ENCODE results near the gene TCAIM.

The TCAIM gene

GRCh38 chr3:44337248-44337785, 1.2 kb upstream of the TCAIM start:
- Histone ChIP-seq H3K9me3 (ENCODE audit: control insufficient read depth, insufficient read depth, low read length) (no peaks in the 10 kb centered on the region), H3K9me2 (replicated peaks; ENCODE audit: control insufficient read depth, low read length) (no peaks in the 10 kb centered on the region), H3K4me2 (ENCODE audit: low read length) (peak overlapping the region; percentile 86), H3K79me2 (ENCODE audit: control insufficient read depth, low read length) (peaks cover 37% of the 10 kb centered on the region), H3K27ac (ENCODE audit: low read depth, low read length) (0 out of 2 replicates have a peak overlapping the region, but pooled peaks have one; percentile 63), H3K4me3 (ENCODE audit: low read length) (peak overlapping the region; percentile 97), H3K36me3 (ENCODE audit: control insufficient read depth, low read length) (peaks cover 13% of the 10 kb centered on the region), H4K20me1 (ENCODE audit: control insufficient read depth, insufficient read depth, low read depth, low read length) (no peaks in the 10 kb centered on the region), H3K27me3 (ENCODE audit: control insufficient read depth, low read length) (no peaks in the 10 kb centered on the region), H3F3A (ENCODE audit: control insufficient read depth, insufficient read depth) (peaks cover 4% of the 10 kb centered on the region; the same call in 1 of the 2 replicates), H3K4me1 (ENCODE audit: control insufficient read depth, low read length) (peaks cover 23% of the 10 kb centered on the region)
- no peak for TF ChIP-seq CTCF (IDR thresholded peaks at IDR 0.05; ENCODE audit: low read depth, low read length, poor library complexity, severe bottlenecking)
- TF ChIP-seq EZH2phosphoT487 (IDR thresholded peaks at IDR 0.05; ENCODE audit: borderline replicate concordance, low read length): no peak

GRCh38 chr3:44338828-44339127, 212 bp downstream of the TCAIM start:
- Histone ChIP-seq H3K4me2 (ENCODE audit: low read length) (peak overlapping the region; percentile 86), H3K4me1 (ENCODE audit: control insufficient read depth, low read length) (peaks cover 23% of the 10 kb centered on the region), H3K27ac (ENCODE audit: low read depth, low read length) (peak overlapping the region; percentile 63), H4K20me1 (ENCODE audit: control insufficient read depth, insufficient read depth, low read depth, low read length) (no peaks in the 10 kb centered on the region), H3K79me2 (ENCODE audit: control insufficient read depth, low read length) (peaks cover 44% of the 10 kb centered on the region), H3K4me3 (ENCODE audit: low read length) (peak overlapping the region; percentile 97), H3K27me3 (ENCODE audit: control insufficient read depth, low read length) (no peaks in the 10 kb centered on the region), H3F3A (ENCODE audit: control insufficient read depth, insufficient read depth) (peaks cover 4% of the 10 kb centered on the region; the same call in 1 of the 2 replicates), H3K9me3 (ENCODE audit: control insufficient read depth, insufficient read depth, low read length) (no peaks in the 10 kb centered on the region), H3K36me3 (ENCODE audit: control insufficient read depth, low read length) (peaks cover 16% of the 10 kb centered on the region), H3K9me2 (replicated peaks; ENCODE audit: control insufficient read depth, low read length) (no peaks in the 10 kb centered on the region)
- no peak for TF ChIP-seq CTCF (IDR thresholded peaks at IDR 0.05; ENCODE audit: low read depth, low read length, poor library complexity, severe bottlenecking)
- TF ChIP-seq EZH2phosphoT487 (IDR thresholded peaks at IDR 0.05; ENCODE audit: borderline replicate concordance, low read length): no peak

GRCh38 chr3:44339181-44340057, 853 bp downstream of the TCAIM start:
- no peaks in the 10 kb centered on the region for H4K20me1 ChIP-seq (ENCODE audit: control insufficient read depth, insufficient read depth, low read depth, low read length)
- no peaks in the 10 kb centered on the region for H3K9me2 ChIP-seq (replicated peaks; ENCODE audit: control insufficient read depth, low read length)
- H3K4me1 ChIP-seq (ENCODE audit: control insufficient read depth, low read length): peaks cover 23% of the 10 kb centered on the region
- peak overlapping the region; percentile 86 for H3K4me2 ChIP-seq (ENCODE audit: low read length)
- H3K36me3 ChIP-seq (ENCODE audit: control insufficient read depth, low read length): peaks cover 16% of the 10 kb centered on the region
- TF ChIP-seq EZH2phosphoT487 (IDR thresholded peaks at IDR 0.05; ENCODE audit: borderline replicate concordance, low read length) (no peak), CTCF (IDR thresholded peaks at IDR 0.05; ENCODE audit: low read depth, low read length, poor library complexity, severe bottlenecking) (no peak)
- H3K27me3 ChIP-seq (ENCODE audit: control insufficient read depth, low read length): no peaks in the 10 kb centered on the region
- H3K4me3 ChIP-seq (ENCODE audit: low read length): peak overlapping the region; percentile 97
- peak overlapping the region; percentile 63 for H3K27ac ChIP-seq (ENCODE audit: low read depth, low read length)
- no peaks in the 10 kb centered on the region for H3K9me3 ChIP-seq (ENCODE audit: control insufficient read depth, insufficient read depth, low read length)
- peaks cover 45% of the 10 kb centered on the region for H3K79me2 ChIP-seq (ENCODE audit: control insufficient read depth, low read length)
- peaks cover 4% of the 10 kb centered on the region; the same call in 1 of the 2 replicates for H3F3A ChIP-seq (ENCODE audit: control insufficient read depth, insufficient read depth)

All from DOHH2 (cell line).